IPS DF 19.7 (cell line): ENCODE results near the gene ATF7.

ENCODE experiments used
- DNase-seq: peaks from one replicate; pipeline ENCODE4 v3.0.0-alpha.2; 2013; ENCODE audit warnings: low read depth, low spot score

The ATF7 gene

DNA sequence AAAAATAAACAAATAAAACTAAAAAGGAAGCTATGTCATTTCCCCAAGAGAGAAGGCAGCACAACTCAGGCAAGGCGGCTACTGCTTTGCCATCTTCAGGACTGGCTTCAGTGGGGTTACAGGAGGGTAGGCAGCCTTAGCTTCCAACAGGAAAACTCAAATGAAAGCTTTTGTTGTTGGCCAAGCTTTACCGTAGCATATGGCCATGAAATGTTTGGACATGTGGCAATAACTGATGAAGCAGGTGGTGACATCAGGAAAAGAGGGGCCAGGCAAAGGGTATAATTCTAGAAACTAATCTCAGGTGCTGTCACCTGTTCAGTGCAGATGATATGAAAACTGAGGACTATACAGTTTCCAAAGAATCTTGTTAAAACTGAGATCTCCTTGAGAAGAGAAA lies 96.1 kb downstream of the ATF7 start:
- no peak for DNase-seq

DNA sequence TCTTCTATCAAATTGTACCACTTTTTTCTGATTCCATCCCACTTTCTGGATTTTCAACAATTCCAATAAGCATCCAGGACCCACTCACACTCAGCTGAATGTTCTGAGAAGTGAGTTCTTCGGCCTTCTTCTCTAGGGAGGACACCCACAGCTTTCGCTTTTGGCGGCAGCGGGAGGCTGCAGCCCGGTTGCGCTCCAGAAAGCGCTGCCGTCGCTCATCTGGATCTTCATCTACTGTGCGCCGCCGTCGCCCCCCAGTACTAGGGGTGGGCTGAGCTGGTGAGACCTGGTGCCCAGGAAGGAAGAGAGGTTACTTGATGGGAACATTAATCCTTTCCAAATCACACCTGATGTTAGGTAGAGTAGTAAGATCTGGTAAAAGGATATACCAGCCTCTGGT lies 101.7 kb downstream of the ATF7 start:
- no peak for DNase-seq

DNA sequence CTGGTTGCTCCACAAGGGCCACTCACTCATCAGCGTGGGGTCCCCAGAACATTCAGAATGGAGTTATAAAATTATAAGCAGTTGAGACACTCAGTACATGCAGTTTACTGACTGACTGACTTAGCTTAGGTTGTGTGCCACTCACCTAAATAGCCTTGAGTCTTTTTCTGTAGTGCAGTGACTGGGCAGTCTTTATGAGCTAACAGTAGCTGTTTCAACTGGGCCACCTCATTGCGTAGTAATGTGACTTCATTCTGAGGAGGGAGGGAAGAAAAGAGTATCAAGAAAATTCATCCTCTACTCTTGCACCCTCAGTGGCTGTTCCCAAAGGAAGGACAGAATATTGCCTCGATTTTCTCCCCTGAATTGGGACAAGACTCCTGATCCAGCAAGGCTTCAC lies 103.1 kb downstream of the ATF7 start:
- DNase-seq, result no peak

DNA sequence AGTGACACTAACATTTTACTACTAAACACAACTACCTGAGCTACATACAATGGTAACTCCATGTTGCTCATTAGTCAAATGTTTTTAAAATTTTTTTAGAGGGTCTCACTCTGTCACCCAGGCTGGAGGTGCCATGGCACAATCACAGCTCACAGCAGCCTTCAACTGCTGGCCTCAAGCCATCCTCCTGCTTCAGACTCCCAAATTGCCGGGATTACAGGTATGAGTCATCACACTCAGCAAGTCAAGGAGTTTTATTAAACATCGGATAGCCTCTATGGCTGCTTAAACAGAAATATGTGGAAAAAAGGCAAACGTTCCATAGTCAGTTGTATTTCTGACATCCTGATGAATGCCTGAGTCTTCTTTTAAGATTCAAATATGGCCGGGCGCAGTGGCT lies 107.8 kb downstream of the ATF7 start:
- DNase-seq, result no peak

DNA sequence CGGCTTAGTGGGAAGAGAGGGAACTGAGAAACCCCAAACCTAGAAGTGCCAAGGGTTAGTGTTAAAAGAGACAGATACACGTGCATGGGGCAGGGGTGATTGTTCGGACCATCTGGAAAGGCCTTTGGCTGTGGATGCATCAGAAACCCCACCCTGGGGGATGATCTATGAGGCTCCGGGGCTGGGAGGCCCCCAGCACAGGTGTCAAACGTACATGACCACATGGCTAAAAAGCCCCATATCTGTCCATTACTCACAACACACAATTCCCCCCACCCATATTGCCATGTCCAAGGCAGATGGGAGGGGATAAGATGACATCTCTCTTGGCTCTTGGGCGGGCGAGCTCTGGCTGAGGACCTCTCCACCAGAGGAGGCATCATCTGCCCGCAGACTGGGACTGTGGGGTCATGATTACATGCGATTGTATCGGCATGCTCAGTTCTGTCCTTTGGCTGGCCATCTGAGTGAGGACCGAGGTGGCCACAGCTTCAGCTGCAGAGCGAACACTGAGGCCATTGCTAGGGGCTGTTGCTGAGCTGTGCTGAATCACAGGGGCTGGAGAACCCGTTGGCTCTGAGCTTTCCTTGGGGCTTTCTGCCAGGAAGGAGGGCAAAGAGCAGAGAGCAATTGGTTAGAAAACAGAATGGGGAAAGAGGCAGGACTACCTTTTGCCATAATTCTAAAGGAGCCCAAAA lies 109.3 kb downstream of the ATF7 start:
- no peak for DNase-seq

DNA sequence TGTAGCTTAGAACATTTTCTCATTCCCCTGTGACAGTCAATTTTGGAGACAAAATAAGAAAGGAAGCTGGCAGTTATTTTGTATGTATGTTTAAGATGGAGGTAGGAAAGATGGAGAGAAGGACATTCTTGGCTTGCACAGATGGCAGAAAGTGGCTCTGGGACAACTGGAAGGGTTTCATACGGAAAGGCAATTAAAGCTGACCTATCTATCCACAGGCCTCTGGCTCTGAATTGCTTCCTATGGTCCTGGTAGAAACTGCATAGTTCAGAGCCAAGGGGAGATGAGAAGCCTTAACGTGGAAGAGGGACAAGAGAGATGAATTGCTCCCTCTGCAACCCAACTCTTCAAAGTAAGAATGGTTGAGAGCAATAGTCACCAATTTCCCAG lies 110.9 kb downstream of the ATF7 start:
- no peak for DNase-seq

DNA sequence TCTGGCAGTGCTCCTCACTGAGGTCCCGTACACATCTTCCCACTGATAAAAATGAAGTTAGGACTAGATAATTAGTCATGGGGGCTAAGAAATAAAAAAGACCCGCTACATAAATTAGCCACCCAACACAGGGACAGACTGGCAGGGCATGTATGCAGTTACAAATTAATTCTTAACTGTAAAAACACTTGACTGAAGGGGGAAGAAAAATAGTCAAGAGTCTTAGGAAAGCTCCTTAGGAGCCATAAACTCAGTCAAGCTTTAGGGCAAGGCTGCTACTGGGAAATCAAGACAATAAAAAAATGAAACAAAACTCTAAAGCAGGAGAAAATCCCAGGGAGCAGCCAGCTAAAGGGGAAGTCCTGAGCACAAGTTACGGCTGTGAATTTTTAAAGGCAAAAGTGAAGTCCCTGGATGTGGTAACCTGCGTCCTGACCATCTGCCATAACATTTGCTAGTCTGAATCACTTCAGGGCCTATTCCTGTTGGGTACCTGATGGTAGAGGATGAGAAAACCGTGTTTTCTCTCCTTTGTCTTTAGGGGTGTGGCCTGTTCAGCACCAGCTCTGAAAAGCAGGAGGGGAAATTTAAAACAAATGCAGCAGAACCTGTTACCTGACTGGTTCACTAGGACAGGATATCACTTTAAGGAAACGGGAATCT lies 111.4 kb downstream of the ATF7 start:
- DNase-seq, result no peak

DNA sequence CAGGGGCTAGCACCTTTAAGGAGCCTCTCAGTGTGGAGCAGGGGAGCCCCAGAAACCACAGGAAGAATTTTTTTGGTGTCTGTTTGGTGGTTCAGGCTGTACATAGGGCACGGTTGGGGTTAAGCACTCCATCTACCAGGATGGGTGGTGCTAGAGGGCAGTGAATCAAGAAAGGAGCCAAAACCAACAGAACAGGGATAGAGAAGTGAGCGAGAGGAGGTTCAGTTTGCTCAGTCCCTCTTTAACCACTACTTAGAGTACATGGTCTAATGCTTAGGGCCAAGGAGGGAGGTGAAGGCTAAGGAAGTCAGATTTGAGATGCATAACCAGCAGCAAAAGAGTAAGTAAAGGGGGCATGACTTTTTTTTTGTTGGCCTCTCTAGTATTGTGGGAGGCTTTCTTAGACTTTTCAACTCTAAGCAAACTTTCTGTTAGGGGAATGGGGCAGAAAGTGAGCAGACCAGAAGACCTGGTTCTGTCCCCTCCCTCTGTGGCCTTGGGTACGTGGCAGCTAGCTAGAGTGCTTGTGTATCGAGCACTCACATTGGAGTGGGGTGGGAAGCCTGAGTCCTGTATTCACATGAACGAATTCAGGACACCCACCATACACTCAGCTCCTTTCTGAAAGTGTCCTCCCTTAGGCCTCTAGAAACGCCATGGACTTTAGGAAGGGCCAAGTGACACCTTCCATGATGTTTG lies 112.3 kb downstream of the ATF7 start:
- no peak for DNase-seq

DNA sequence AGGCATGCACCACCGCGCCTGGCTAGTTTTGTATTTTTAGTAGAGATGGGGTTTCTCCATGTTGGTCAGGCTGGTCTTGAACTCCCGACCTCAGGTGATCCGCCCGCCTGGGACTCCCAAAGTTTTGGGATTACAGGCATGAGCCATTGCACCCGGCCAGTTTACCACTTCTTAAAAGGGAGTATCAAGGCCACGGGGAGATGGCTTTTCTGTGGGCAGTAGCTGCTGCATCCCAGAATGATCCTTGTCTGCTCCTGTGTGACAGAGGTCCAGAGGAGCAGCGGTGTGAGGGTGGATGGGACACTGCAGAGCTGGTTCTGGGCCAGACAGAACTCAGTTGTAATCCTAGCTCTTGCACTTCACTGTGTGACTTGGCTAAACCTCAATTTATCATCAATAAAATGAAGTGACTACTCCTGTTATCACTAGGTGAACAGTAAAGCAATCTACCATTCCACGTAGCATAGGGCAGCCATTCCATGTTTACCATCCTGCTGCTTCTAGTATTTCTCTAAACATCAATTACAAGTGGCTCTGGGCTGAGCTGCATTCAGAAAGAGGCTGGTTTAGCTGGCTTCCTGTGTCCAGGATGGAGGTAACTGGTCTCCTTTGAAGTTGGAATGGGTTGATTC lies 115.9 kb downstream of the ATF7 start:
- no peak for DNase-seq

DNA sequence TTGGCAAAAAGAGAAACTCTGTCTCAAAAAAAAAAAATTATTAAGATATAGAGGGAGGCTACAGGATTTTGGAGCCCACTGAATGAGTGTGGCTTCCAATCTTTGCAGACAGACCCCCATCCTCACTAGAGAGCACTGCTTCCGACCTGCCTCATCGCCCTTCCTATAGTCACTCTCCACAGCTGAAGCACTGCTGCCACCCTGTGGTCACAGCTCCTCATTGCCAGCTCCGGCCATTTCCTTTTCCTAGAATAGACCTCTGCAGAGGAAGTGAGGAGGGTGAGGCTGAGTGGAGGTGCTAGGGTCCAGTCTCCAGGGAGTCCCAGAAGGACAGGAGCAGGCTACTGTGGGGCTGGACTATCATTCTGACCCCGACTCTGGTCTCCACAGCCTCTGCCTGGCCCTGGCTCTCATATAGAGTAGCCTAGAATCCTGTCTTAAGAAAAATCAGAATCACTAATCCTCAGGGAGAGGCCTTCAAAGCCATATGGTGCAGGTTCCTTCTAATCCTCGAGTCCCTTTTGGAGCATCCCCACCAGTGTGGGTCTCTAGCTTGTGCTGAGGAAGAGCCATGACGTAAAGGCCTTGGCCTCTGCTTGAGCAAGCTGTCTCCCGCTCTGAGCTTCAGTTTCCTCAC lies 117.5 kb downstream of the ATF7 start:
- DNase-seq, result no peak

DNA sequence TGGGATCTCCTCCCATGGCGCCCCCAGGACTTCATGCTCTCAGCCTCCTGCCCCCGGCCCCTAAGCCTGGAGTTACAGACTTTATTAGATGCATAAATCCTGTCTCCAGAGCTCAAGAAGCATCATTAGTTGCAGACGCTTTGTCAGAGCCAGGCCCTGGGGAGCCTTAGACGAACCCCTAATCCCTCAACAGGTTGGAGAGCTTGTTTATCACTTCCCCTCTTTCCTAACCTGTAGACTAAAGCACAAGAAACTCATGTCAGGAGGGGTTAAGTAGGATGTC lies 118.6 kb downstream of the ATF7 start:
- no peak for DNase-seq

DNA sequence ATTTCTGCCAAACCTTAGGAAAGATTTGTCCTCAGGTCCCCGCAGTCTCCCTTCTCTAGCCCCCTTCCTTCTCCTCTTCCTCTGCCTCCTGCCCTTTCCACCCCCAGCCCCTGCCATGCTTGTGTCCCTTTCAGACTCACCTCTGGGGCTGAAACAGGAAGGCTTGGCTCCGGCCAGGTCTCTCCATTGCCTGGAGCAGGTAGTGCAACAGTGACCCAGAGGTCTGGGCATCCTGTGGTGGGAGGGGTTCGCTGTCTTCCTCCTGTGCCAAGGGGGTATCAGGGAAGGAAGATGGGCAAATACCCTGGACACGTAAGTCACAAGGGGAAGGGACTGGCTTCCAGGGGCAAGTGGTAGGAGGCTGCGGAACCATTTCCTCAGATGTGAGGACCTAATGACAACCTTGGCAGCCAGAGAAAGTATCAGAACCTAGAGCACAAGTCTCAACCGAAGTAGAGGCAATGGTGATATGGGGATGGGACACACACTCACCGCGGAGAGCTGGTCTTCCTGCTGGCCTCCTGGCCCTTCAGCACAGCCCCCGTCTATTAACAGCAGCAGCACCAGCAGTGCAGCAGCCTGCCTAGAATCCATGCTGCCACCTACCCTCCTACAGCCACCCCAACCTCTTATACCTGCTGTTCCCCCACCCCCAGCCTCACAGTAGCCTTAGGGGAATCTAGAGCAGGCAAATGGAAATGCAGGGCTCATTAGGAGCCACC lies 119.1 kb downstream of the ATF7 start, which contains the start of gene NPFF:
Gene NPFF (minus strand): TSS at position 604 of the 722 bp plus-strand sequence. CDS start 10 bp downstream, at position 594.
- DNase-seq, result no peak

DNA sequence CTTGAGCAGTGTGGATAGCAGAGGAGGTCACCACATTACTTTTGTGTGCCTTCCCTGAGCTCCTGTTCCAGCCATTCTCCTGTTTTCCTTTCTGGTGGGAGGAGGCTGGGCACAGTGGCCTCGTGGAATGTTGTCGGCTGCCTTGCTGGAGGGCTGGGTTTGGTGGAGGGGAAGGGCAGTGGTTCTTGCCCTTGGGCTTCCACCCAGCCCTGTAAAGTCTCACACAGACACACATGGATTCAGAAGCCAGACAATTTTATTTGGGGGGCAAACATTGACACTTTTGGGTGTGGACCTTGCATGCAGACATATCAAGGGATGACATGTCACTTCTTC lies 119.8 kb downstream of the ATF7 start:
- no peak for DNase-seq

DNA sequence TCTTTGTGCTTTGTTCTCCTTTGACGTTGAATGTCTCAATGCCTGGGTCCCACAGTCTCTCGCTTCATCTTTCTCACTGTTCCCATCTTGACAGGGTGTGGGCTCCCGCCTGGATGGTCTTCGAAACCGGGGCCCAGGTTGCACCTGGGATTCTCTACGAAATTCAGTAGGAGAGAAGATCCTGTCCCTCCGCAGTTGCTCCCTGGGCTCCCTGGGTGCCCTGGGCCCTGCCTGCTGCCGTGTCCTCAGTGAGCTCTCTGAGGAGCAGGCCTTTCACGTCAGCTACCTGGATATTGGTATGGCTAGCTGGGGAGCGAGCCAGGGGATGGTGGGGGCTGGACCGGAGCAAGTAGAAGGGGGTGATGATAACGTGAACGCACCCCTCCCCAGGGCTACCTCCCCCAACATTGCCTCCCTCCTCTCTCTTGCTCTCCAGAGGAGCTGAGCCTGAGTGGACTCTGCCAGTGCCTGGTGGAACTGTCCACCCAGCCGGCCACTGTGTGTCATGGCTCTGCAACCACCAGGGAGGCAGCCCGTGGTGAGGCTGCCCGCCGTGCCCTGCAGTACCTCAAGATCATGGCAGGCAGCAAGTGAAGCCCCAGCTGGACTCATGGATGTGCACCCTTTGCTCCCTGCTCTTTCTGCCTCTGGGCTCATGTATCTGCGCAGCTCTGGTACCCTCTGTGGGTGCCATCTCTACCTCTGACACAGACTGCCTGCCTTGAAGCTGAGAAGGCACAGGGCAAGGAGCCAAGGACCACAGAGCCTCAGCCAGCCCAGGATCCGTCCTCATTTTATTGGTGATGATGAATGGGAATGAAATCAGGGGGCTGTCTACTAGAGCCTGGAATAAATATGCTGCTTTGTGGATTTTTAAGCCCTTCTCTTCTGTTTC lies 120.4 kb downstream of the ATF7 start:
- DNase-seq, result no peak

DNA sequence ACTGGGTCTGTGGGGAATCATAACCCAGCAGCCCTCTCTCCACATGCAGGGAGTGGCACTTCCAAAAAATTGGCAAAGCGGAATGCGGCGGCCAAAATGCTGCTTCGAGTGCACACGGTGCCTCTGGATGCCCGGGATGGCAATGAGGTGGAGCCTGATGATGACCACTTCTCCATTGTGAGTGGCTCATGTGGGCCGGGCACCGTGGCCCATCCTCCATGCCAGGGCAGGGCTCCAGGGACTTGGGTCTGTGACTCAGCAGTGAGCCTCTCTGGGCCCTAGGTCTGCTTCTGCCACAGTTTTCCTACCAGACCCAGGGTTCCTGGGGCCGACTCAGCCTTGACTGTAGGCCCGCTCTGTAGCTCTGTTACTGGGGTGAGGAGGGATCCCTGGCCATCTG lies 121.1 kb downstream of the ATF7 start:
- DNase-seq, result no peak

DNA sequence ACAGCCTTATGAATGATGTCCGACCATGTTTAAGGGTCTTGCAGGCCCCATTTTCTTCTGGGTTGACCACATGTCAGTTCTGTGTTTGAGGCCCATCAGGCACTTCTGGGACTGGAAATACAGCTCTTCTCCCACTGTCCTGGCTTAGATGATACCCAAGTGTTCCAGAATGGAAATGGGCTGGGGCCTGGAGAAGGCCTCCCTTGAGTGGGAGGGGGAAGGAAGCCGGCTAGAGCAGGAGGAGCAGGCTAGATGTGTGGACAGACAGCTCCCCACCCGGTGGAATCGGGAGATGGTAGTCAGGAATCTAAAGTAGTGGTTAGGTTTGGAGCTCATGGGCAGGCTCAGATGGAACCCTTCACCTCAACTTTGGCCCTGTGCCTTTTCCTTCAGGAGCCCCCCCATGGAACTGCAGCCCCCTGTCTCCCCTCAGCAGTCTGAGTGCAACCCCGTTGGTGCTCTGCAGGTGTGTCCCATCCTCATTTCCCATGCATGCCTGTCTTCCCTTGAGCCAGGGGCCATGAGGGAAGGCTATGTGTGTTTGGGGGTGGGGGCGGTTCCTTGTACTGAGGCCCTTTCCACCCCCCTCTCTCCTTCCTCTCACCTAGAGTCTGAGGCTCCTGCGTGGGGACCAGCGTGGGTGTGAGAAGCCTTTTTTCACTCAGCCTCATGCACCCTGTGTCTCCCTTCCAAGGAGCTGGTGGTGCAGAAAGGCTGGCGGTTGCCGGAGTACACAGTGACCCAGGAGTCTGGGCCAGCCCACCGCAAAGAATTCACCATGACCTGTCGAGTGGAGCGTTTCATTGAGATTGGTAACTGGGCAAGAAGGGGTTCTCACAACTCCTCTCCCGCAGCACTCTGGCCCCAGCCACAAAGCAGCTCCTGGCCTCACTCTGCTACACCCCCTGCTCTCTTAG lies 121.9 kb downstream of the ATF7 start:
- DNase-seq, result no peak

DNA sequence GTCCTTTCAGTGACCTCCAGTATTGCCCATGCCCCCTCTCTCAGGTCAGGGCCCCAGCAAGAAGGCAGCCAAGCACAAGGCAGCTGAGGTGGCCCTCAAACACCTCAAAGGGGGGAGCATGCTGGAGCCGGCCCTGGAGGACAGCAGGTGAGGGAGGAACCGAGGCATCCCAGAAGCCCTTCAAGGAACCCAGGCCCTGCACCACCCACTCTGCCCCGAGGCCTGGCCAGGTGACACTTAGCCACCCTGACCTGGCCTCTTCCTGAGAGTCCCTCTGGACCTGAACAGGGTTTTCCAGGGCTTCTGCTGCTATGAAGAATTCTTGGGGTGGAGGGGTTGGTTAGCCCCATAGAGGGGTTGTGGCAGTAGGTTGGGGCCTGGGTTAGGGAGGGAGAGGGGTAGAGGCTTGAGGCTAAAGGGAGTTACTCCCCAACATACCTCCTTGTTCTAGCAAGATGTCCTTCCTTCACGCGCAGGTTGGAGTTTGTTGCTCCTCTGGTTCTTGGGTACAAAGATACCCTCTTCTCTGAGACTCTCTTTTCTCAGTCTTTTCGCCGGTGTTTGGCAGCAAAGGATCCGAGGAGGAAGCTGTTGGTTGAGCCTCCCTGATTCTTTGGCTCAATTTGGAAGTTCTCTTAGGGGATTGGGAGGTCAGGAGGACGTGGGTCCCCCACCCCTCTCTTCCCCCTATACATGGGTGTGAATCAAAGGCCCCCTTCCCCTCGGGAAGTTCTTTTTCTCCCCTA lies 123.0 kb downstream of the ATF7 start:
- no peak for DNase-seq

DNA sequence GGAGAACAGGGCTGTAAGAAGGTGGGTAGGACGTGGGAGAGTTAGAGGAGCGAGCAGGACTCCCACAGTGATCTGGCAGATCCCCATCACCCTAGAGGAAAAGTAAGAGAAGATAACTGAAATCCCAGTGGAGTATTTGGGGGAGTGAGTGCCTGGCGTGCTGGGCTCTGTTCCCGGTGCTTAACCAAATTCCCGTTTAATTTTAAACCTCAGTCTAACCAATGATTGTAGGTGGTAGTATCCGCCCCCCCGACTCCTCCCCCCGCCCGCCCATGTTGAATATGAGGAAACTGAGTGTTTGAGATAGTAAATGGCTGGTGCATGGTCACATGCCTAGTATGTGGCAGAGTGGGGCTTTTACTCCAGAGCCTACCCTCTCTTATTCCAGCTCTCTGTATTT lies 123.9 kb downstream of the ATF7 start:
- no peak for DNase-seq
